Measurements from ENCODE around the gene MICALL1.

- no peak for TF ChIP-seq POLR2AphosphoS5 (IDR thresholded peaks at IDR 0.05)
- TF ChIP-seq CTCF (IDR thresholded peaks at IDR 0.05 in 8 of 11, conservative IDR thresholded peaks at IDR 0.05 in 3 of 11), result no peak
Measured at GRCh38 chr22:37911697-37912096, 5.6 kb downstream of the MICALL1 start.

All from spleen (tissue), 7 donors.